ENCODE measurements around the gene SSUH2.

The SSUH2 gene

DNA sequence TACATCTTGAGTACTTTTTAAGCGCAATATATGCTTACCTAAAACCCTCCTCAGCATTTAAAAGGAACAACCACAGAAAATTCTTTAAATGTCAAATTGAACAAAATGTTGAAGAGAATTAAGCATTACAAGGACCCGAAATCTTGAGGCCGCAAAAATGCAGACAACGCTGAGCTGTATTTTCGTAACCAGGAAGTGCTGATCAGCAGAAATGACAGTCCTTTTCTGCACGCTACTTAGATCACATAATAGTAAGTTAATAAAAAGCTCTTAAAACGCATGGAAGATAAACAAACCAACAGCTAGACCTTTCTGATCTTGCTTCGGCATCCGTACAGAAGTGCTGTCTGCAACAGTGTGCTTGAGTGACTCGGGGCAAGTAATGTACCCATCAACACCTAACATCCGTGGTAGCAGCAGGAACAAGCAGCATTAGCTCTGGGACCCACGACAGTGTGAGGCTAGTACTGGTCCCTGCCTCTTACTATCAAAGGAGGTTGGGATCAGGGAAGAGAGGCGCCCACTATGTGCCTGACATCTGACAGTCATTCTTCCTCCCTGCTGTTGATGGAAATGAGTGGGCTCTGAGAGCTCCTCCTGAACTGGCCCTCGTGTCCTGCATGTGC lies 1.8 kb upstream of the SSUH2 start:
- ChIA-PET POLR2A (no interaction called here), CTCF (interaction anchor here (0.9 to 4.4 kb wide), 2 partner anchors 16 to 24 kb away, joined by 4 to 25 read pairs; no protein-coding TSS in a partner anchor)
- DNase-seq (ENCODE audit: low read depth, low spot score), result no peak
- TF ChIP-seq, protein P1, sequence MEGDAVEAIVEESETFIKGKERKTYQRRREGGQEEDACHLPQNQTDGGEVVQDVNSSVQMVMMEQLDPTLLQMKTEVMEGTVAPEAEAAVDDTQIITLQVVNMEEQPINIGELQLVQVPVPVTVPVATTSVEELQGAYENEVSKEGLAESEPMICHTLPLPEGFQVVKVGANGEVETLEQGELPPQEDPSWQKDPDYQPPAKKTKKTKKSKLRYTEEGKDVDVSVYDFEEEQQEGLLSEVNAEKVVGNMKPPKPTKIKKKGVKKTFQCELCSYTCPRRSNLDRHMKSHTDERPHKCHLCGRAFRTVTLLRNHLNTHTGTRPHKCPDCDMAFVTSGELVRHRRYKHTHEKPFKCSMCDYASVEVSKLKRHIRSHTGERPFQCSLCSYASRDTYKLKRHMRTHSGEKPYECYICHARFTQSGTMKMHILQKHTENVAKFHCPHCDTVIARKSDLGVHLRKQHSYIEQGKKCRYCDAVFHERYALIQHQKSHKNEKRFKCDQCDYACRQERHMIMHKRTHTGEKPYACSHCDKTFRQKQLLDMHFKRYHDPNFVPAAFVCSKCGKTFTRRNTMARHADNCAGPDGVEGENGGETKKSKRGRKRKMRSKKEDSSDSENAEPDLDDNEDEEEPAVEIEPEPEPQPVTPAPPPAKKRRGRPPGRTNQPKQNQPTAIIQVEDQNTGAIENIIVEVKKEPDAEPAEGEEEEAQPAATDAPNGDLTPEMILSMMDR (IDR thresholded peaks at IDR 0.05; ENCODE audit: insufficient read depth, low read length, missing control alignments), result no peak
- H3K4me3 ChIP-seq (ENCODE audit: low read depth, low read length), result no peak overlapping the region

DNA sequence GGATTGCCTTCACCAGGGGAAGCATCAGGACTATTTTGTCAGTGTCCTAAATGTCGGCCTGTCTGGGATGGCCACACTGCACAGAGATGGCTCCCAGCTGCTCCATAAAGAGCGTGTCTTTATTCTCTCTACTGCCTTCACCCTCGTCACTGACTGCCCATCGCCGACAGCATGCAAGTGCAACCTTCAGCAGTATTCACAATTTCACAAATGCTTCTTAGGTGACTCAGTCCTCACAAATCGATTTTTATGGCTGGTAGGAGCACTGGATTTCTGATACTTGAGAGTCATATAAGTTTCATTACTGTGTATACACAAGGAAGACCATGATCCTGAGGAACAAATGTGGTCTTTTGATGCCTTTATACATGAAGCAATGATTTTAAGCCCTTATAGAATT lies 1.1 kb upstream of the SSUH2 start:
- DNase-seq (ENCODE audit: low read depth, low spot score), result no peak
- CTCF ChIA-PET, result interaction anchor here (4.4 kb wide), 1 partner anchor 16 kb away, joined by 25 read pairs; no protein-coding TSS in a partner anchor
- POLR2A ChIA-PET, result no interaction called here
- no peak overlapping the region for H3K4me3 ChIP-seq (ENCODE audit: low read depth, low read length)
- TF ChIP-seq, protein P1 (IDR thresholded peaks at IDR 0.05; ENCODE audit: insufficient read depth, low read length, missing control alignments), result no peak

DNA sequence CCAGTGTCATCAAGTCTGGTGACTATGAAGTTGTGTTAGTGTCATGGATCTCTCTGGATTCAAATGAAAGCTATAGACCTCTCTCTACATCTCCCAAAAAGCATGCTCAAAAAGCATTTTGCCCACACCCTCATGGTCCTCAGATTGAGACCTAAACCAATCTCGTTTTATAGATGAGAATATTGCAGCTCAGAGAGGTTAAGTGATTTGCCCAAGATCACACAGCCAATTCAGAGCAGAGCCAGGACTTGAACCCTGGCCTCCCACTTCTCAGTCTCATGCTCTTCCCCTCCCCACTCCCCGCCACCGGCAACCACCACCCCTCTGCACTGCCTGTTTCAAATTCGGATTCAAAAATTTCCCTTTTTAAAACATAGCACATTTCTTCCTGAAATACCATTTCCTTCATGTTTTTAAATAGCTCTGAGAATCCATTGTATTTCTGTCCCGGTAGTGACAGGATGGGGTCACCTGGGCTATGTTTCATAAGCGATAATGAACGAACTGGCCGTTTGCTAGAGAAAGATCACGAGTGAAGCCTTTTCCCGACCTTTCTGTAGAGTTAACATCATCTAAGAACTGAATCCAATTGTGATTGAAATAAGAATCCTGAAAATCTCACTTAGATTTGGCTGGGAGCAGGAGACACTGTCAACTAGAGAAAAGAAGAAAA lies 769 bp downstream of the SSUH2 start:
- DNase-seq (ENCODE audit: low read depth, low spot score), result no peak
- TF ChIP-seq, protein P1 (IDR thresholded peaks at IDR 0.05; ENCODE audit: insufficient read depth, low read length, missing control alignments), result no peak
- H3K4me3 ChIP-seq (ENCODE audit: low read depth, low read length), result no peak overlapping the region
- POLR2A ChIA-PET, result no interaction called here
- CTCF ChIA-PET, result interaction anchor here (4.4 kb wide), 1 partner anchor 18 kb away, joined by 25 read pairs; no protein-coding TSS in a partner anchor

DNA sequence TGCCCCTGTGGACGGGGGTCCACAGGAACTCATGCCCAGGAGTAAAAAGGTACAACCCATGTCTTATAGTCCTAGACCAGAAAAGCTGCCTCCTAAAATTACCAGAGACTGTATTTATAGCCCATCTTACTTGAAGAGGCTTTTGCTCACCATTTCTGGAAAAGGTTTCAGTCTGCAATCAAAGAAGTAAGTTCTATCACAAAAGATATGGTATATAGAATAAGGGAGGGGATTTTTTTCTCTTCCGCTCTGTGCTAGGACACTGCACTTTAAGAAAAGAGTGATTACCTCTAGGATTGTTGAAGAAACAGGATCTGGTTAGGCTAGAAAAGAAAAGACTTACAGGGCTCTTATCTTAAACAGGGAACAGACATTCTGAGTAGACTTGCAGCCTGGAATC lies 2.6 kb downstream of the SSUH2 start:
- TF ChIP-seq, protein P1 (IDR thresholded peaks at IDR 0.05; ENCODE audit: insufficient read depth, low read length, missing control alignments), result no peak
- no peak overlapping the region for H3K4me3 ChIP-seq (ENCODE audit: low read depth, low read length)
- POLR2A ChIA-PET, result no interaction called here
- CTCF ChIA-PET, result interaction anchor here (1.0 kb wide), 1 partner anchor 12 kb away, joined by 3 read pairs; no protein-coding TSS in a partner anchor
- no peak for DNase-seq (ENCODE audit: low read depth, low spot score)

DNA sequence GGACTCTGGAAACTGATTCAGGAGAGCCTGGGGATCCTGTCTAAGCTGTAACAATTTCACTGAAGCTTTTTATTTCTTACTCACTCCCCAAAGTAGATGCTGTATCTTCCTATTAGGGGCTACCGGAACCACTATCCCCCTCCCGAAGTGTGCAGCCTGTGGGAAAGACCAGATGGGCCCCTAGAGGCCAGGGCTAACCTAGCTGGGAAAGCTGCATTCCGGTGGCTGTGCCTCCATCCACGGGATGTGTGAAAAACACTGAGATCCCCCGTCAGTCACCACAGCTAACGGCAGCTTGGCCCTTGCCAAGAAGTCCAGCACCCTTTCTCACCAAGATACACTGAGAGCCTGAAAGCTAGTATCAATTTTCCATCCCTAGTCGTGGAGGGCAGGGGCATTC lies 3.1 kb downstream of the SSUH2 start:
- TF ChIP-seq, protein P1 (IDR thresholded peaks at IDR 0.05; ENCODE audit: insufficient read depth, low read length, missing control alignments), result no peak
- no peak for DNase-seq (ENCODE audit: low read depth, low spot score)
- no peak overlapping the region for H3K4me3 ChIP-seq (ENCODE audit: low read depth, low read length)
- POLR2A ChIA-PET, result no interaction called here
- CTCF ChIA-PET, result interaction anchor here (1.0 to 1.5 kb wide), 2 partner anchors 11 to 23 kb away, joined by 3 to 4 read pairs; no protein-coding TSS in a partner anchor

DNA sequence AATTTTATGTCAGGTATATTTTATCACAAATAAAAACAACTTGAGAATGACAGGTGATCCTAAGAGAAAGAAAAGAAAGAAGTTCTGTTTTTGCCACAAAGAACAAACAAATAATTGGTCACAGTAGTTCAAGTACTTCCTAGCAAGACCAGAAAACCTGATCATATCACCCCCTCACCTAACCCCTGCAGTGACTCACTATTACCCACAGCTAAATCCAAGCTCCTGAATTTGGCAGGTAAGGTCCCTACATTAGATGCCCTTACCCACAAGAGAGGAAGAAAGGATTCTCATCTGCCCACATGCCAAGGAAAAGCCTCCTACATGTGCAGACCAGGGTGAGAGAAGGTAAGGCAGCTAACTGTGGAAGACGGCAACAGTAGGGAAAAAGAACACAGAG lies 4.4 kb downstream of the SSUH2 start:
- no peak overlapping the region for H3K4me3 ChIP-seq (ENCODE audit: low read depth, low read length)
- DNase-seq (ENCODE audit: low read depth, low spot score), result no peak
- TF ChIP-seq, protein P1 (IDR thresholded peaks at IDR 0.05; ENCODE audit: insufficient read depth, low read length, missing control alignments), result no peak
- ChIA-PET CTCF (interaction anchor here (1.5 kb wide), 1 partner anchor 24 kb away, joined by 4 read pairs; no protein-coding TSS in a partner anchor), POLR2A (no interaction called here)

All from AG04449 (cell line).